GM11168 (cell line): ENCODE measurements around the gene FGFR3.
"Not testable (repeated sequence)": the region's sequence is repeated elsewhere in the genome, so short reads cannot be mapped to it uniquely, and the experiment has no call there.

ENCODE experiments used
- in situ Hi-C: fragments of 300-500 bp; cut with MboI; formaldehyde crosslinking; loops from one replicate; pipeline ENCODE4 v1.12.0; 2022; ENCODE audit warnings: low sequenced_read_pairs; ENCODE audit not compliant: unreplicated experiment

FGFR3 gene

DNA sequence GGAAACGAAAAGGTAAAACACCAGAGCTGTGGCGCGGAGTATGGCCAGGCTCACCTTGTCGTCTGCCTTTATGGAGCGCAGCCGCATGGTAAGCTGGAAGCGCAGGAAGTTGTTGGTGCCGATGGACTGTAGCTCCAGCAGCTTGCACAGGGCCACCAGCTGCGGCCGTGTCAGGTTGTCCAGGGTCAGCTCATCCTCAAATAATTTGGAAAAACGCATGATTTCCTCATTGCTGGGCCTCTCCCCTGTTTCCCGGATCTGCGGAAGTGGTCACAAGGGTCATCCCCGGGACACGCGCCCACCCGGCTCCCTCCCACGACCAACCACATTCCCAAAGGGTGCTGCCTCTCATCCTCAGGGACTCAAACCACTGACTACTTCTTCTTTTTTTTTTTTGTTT is 39.6 kb downstream of the FGFR3 start:
- in situ Hi-C loops = no loop called here

- in situ Hi-C loops = no loop called here
Observed at GRCh38 chr4:1833307-1834046, 40.4 kb downstream of the FGFR3 start.

DNA sequence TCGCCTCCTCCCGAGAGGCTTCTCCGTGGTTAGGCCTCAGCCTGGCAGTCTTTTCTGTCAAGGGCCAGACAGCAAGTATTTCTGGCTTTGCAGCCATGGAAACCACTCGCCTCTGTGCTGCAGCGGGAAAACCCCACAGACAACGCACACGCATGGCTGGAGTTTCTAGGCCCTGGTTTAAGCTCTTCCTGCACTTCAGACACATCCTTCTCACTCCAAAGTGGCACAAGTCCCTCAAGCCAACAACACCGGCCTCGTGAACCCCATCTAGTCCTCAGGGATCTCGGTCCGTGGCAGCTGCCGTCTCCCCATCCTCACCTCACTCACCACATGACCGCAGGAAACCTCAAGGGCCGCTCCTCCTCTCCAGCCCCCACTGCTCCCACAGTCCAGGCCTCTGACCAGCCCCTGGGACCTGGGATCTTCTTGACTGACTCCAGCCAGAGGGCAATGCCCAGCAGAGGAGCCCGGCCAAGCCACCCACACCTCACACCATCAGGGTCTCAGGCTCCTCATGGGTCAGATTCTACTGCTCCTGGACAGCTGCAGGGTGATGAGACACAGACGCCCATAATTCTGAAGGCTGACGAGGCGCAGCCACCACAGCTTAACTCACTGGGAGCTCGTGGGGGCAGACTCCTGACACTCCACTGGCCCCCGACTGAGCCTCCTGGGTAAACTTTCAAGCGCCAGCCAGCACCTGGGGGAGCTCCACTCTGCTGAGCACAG is 41.1 kb downstream of the FGFR3 start:
- in situ Hi-C loops = no loop called here

DNA sequence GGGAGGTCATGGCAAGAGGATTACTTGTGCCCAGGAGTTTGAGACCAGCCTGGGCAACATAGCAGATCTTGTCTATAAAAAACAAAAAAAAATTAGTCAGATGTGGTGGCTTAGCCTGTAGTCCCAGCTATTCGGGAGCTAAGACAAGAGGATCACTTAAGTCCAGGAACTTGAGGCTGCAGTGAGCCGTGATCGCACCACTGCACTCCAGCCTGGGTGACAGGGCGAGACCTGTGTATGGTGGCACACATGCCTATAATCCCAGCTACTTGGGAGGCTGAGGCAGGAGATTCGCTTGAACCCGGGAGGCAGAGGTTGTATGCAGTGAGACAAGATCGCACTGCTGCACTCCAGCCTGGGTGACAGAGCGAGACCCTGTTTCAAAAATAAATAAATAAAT is 42.7 kb downstream of the FGFR3 start:
- in situ Hi-C loops = not testable (repeated sequence)

- in situ Hi-C loops = no loop called here
Observed at GRCh38 chr4:1836650-1837049, 43.6 kb downstream of the FGFR3 start.

- in situ Hi-C loops = no loop called here
Observed at GRCh38 chr4:1837069-1837468, 44.0 kb downstream of the FGFR3 start.

GRCh38 chr4:1839282-1839681 is 46.2 kb downstream of the FGFR3 start:
- in situ Hi-C loops = no loop called here

DNA sequence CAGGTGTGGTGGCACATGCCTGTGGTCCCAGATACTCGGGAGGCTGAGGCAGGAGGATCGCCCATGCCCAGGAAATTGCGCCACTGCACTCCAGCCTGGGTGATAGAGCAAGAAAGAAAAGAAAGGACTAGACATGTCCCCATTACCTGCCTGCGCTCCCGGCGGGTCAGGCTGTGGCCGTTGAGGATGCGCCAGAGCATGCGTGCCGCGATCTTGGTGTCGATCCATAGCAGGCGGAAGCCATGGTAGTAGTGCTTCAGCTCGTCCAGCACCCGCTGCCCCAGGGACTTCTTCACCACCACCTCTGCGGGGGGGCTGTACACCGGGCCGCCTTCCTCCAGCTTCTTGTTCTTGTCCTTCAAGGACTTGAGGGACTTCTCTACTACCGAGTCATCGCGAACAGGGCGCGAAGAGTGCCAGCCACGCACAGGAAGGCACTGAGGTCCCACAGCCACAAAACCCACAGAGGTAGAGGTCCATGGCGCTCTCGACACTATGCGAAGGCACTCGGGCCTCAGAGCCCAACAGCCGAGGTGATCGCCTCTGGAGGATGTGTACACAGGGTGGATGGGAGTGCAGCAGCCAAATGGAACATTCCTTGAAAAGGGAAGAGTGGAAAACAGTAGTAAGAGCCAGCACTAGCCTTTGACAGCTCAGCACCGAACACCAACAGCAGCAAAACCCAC is 48.3 kb downstream of the FGFR3 start:
- in situ Hi-C loops = no loop called here

GRCh38 chr4:1841887-1842210 is 48.8 kb downstream of the FGFR3 start:
- in situ Hi-C loops = no loop called here

- in situ Hi-C loops = no loop called here
Observed at GRCh38 chr4:1842339-1842895, 49.3 kb downstream of the FGFR3 start.

DNA sequence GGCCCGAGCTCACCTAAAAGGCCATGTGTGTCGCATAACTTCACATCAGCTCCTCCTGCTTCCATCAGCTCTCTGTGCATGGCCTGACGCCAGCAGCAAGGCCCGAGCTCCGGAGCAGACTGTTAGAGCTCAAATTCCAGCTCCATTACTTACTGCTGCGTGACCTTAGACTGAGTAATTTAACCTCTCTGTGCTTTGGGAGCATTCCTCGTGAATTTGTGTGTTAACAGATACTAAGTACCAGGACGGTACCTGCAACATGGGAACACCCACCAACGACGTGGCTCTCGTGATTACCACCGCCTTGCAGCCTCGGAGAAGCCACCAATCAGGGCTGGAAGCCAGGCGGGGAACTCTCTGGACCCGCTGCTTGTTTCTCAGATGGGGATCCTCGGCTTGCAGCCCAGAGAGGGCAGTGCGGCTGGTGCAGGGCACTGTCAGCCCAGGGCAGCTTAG is 49.9 kb downstream of the FGFR3 start:
- in situ Hi-C loops = no loop called here

DNA sequence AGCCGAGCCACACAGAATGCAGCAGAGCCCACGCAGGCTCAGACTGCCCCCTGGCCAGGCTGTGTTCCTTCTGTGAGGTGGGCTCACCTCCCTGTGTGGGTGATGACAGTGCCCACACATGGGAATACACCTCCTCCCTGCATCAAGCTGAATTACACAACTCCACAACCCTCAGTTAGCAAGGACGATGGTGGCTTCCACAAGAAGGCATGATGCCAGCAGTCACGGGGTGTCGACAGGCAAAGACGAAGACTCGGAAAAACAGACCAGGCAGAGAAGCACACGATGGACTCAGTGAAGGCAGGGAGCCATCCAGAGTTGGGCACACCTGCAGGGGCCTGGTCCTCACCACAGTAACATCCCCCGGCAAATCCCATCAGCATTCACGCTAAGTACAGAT is 50.8 kb downstream of the FGFR3 start:
- in situ Hi-C loops = no loop called here

- in situ Hi-C loops = not testable (repeated sequence)
Observed at GRCh38 chr4:1844618-1845017, 51.5 kb downstream of the FGFR3 start.

GRCh38 chr4:1846580-1846979 is 53.5 kb downstream of the FGFR3 start:
- in situ Hi-C loops = no loop called here

- in situ Hi-C loops = no loop called here
Observed at GRCh38 chr4:1850276-1850675, 57.2 kb downstream of the FGFR3 start.

DNA sequence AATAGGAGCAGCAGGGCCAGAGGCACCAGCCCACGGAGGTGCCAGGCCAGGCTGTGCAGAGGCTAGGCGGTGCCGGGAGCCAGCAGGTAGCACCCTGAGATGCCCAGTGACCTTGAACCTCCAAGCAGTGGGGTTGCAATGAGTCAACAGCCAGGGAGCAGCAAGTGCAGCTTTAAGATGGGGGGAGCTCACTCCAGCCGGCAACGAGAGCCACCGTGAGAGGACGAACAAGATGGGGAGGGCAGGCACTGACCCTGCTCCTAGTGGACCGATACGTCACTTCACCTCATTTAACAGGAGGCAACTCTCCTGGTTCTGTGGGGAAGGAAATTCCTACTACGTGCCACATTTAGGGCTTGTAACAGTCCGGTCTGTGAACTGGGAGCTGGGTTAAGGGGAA is 58.1 kb downstream of the FGFR3 start:
- in situ Hi-C loops = no loop called here

DNA sequence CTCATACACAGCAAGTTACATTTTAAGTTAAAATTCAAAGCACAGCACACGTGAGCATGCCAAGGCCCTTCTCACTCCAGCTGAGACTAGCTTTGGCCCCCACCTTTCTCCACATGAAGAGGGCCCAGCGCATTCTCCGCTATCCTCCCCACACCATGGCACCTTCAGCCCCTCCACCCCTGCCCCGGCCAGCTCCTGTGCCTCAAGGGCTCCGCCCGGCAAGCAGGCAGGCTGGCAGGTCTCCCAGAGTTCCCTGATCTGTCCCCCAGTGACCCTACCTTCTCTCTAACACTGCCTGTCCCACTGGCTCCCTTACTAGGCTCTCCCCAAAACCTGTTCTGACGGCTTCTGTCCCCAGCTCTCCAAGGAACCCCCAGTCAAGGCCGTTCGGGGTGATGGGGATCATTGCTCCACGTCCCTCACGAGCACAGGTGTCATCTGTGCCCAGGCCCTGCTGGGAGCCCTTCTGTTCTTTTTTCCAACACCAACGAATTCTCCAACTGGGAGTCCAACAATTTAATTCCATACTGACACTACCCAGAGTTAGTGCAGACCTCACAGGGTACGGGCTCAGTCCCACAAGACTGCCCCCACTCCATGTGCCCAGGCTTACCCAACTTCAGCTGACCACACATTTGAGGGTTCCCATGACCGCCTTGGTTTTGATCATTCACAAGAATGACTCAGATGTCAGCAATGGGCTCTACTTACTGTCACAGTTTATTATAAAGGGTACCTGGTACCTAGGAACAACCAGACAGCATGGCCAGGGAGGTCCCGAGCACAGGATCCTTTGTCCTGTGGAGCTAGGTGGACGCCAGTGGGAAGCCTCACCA is 58.7 kb downstream of the FGFR3 start:
- in situ Hi-C loops = no loop called here

GRCh38 chr4:1852904-1853623 is 60.0 kb downstream of the FGFR3 start:
- in situ Hi-C loops = no loop called here

DNA sequence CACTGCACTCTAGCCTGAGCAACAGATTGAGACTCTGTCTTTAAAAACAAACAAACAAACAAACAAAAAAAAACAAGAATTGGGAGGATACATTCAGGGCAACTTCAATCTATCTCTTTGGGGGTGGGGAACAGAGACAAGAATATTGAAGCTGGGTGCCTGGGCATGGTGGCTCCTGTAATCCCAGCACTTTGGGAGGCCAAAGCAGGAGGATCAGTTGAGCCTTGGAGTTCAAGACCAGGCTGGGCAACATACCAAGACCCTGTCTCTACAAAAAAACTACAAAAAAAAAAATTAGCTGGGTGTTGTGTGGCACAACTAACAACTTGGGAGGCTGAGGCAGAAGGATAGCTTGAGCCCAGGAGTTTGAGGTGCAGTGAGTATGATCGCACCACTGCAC is 61.7 kb downstream of the FGFR3 start:
- in situ Hi-C loops = no loop called here
